ENCODE data around the gene RERG. TPM values are rescaled to one million over a fixed set of nuclear protein-coding genes. Genes with fewer than 3 reads are reported as not detected.
A peak's percentile ranks its signal among the peaks of the same experiment; 100 is the strongest.

The RERG gene
- total RNA-seq, 4 donors from 2014 or later: 4.3 to 6.5 (median 5.8) TPM

GRCh38 chr12:15265875-15266274 lies 44.7 kb upstream of the RERG start:
- in situ Hi-C loops (cut with MboI; ENCODE audit: low sequenced_read_pairs in 4 of 4): loop anchor here in 3 of 4 donors (5.0 to 25.0 kb wide), 5 partner anchors 34 to 621 kb away; partner anchors contain the start of genes ART4 (in 2 of the 3) and STRAP (in 1 of the 3)
- intact Hi-C loops (cut with DNase I; ENCODE audit: low total_unique reads): loop anchor here (5.0 kb wide), 1 partner anchor 419 kb away; no protein-coding TSS in a partner anchor

GRCh38 chr12:15256761-15257160 lies 35.5 kb upstream of the RERG start:
- no peaks in the 10 kb centered on the region for H3K27me3 ChIP-seq
- peak overlapping the region; percentile 50 to 56 (median 53) for H3K27ac ChIP-seq
- no peaks in the 10 kb centered on the region for H3K9me3 ChIP-seq
- TF ChIP-seq POLR2A (IDR thresholded peaks at IDR 0.05) (peak in 1 of 2 donors; percentile 36), CTCF (IDR thresholded peaks at IDR 0.05 in 4 of 5, conservative IDR thresholded peaks at IDR 0.05 in 1 of 5) (no peak)
- DNase-seq (peak; percentile 36 to 54), ATAC-seq (peak; percentile 98)
- in situ Hi-C loops (cut with MboI; ENCODE audit: low sequenced_read_pairs in 4 of 4) (loop anchor here in 2 of 4 donors (25.0 kb wide), 2 partner anchors 419 to 631 kb away; partner anchors contain the start of genes ART4 (in 1 of the 2) and STRAP (in 1 of the 2)), intact Hi-C loops (cut with DNase I; ENCODE audit: low total_unique reads) (no loop called here)
- H3K36me3 ChIP-seq: no peaks in the 10 kb centered on the region
- H3K4me3 ChIP-seq: no peak overlapping the region
- peaks cover 14 to 19% of the 10 kb centered on the region in 2 donors for H3K4me1 ChIP-seq

More at GRCh38 chr12:15265875-15266274, 44.7 kb upstream of the RERG start:
- H3K27me3 ChIP-seq: no peaks in the 10 kb centered on the region
- no peaks in the 10 kb centered on the region for H3K36me3 ChIP-seq
- ATAC-seq: no peak
- no peak for DNase-seq
- H3K27ac ChIP-seq: no peak overlapping the region
- H3K4me1 ChIP-seq: no peaks in the 10 kb centered on the region
- H3K4me3 ChIP-seq: no peak overlapping the region
- TF ChIP-seq POLR2A (IDR thresholded peaks at IDR 0.05) (no peak), CTCF (IDR thresholded peaks at IDR 0.05 in 4 of 5, conservative IDR thresholded peaks at IDR 0.05 in 1 of 5) (no peak)
- no peaks in the 10 kb centered on the region for H3K9me3 ChIP-seq

GRCh38 chr12:15253990-15254389 lies 32.8 kb upstream of the RERG start:
- H3K36me3 ChIP-seq: no peaks in the 10 kb centered on the region
- in situ Hi-C loops (cut with MboI; ENCODE audit: low sequenced_read_pairs in 4 of 4) (loop anchor here in 2 of 4 donors (25.0 kb wide), 2 partner anchors 417 to 633 kb away; partner anchors contain the start of genes ART4 (in 1 of the 2) and STRAP (in 1 of the 2)), intact Hi-C loops (cut with DNase I; ENCODE audit: low total_unique reads) (no loop called here)
- no peaks in the 10 kb centered on the region for H3K9me3 ChIP-seq
- no peak overlapping the region for H3K4me3 ChIP-seq
- ATAC-seq (no peak), DNase-seq (no peak)
- TF ChIP-seq POLR2A (IDR thresholded peaks at IDR 0.05): no peak
- no peak for TF ChIP-seq CTCF (IDR thresholded peaks at IDR 0.05 in 4 of 5, conservative IDR thresholded peaks at IDR 0.05 in 1 of 5)
- H3K4me1 ChIP-seq: peaks cover 14 to 19% of the 10 kb centered on the region in 2 donors
- H3K27me3 ChIP-seq: no peaks in the 10 kb centered on the region
- H3K27ac ChIP-seq: no peak overlapping the region

GRCh38 chr12:15244926-15245325 lies 23.7 kb upstream of the RERG start:
- Histone ChIP-seq H3K27ac (no peak overlapping the region), H3K27me3 (no peaks in the 10 kb centered on the region), H3K9me3 (peaks cover 0 to 4% (median 0%) of the 10 kb centered on the region in 3 donors), H3K4me1 (peaks cover 0 to 3% of the 10 kb centered on the region in 2 donors), H3K36me3 (no peaks in the 10 kb centered on the region), H3K4me3 (no peak overlapping the region)
- ATAC-seq: no peak
- DNase-seq: no peak
- in situ Hi-C loops (cut with MboI; ENCODE audit: low sequenced_read_pairs in 4 of 4): loop anchor here in 1 of 4 donors (25.0 kb wide), 1 partner anchor 408 kb away; the partner anchor contains the start of gene ART4
- TF ChIP-seq CTCF (IDR thresholded peaks at IDR 0.05 in 4 of 5, conservative IDR thresholded peaks at IDR 0.05 in 1 of 5): no peak
- no peak for TF ChIP-seq POLR2A (IDR thresholded peaks at IDR 0.05)
- intact Hi-C loops (cut with DNase I; ENCODE audit: low total_unique reads): no loop called here

Measured in gastrocnemius medialis (tissue), 4 donors.